Endometrial microvascular endothelial cells (primary cell): Measurements from ENCODE around the gene CSF1. TPM values are rescaled to one million over a fixed set of nuclear protein-coding genes. Genes with fewer than 3 reads are reported as not detected.

Experiments used
- in situ Hi-C: cut with HindIII; loops from 2 replicates; pipeline ENCODE4 v1.10.0; 2017; ENCODE audit warnings: low sequenced_read_pairs, low pct_unique_long_range_greater_than_20kb; ENCODE audit errors: inconsistent ontology term
- total RNA-seq: library from RNA; depleted of rRNA; stranded (reverse); fragments of >200 nt; gene quantifications from one replicate; pipeline ENCODE4 v1.2.3, GENCODE V29; 2015; ENCODE audit errors: inconsistent ontology term

Gene CSF1
- total RNA-seq, 1 donor from 2014 or later, result 8.9 TPM

DNA sequence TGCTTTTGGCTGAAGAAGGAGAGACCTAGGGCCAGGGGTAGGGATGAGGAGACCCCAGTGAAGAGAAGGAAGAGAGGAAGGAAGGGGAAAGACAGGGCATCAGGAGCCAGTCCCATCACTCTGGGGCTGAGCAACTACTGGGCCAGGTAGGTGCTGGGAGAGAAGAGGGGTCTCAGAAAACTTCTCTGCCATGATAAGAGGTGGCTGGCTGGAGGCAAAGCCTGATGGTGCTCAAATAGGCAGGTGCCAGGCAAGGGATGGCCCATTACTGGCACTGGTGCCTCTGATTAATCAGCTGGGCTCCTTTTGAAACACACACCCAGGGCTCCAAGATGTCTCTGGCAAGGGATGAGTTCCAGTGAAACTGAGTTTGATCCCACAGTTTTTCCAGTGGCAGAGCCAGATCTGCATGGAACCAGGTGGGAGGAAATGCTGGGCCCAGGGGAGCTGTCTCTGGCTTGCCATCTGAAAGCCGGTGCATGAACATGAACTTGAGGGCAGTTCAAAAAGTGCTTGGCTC lies 2.8 kb downstream of the CSF1 start:
- in situ Hi-C loops, result loop anchor here (25.0 kb wide), 1 partner anchor 126 kb away; no protein-coding TSS in a partner anchor

DNA sequence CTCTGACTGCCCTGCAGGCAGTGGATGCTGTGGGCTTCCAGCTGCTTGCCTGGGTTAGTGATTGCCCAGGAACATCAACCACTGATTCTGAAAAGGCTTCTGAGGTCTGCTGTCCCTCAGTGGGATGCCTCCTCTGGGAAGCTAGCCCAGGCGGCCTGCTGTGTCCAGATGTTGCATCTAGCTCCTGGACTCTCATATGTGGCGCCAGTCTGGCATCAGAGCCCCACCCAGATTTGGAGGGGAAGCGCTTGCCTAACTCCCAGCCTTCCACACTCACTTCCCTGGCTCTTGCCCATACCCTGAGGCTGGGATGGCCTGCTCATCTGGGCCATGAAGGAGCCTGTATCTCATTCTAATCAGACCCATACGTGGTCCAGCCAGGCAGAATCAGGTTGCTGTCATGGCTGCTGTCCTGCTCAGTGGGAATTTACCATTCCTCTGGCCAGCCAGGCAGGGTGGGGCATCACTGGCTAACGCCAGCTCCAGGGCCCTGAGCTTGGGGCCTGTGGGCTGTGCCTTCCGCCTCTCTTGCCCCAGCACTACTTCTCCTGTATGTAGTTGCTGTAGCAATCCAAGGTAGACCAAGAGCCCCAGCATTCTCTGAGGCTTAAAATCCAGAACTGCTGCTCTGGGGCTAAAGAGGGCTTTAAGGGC lies 4.1 kb downstream of the CSF1 start:
- in situ Hi-C loops, result loop anchor here (25.0 kb wide), 1 partner anchor 127 kb away; no protein-coding TSS in a partner anchor

- in situ Hi-C loops, result loop anchor here (25.0 kb wide), 1 partner anchor 130 kb away; no protein-coding TSS in a partner anchor
These were observed 6.6 kb downstream of the CSF1 start for GRCh38 chr1:109917051-109917767.

GRCh38 chr1:109917768-109918606 lies 7.3 kb downstream of the CSF1 start:
- in situ Hi-C loops, result loop anchor here (25.0 kb wide), 1 partner anchor 131 kb away; no protein-coding TSS in a partner anchor

DNA sequence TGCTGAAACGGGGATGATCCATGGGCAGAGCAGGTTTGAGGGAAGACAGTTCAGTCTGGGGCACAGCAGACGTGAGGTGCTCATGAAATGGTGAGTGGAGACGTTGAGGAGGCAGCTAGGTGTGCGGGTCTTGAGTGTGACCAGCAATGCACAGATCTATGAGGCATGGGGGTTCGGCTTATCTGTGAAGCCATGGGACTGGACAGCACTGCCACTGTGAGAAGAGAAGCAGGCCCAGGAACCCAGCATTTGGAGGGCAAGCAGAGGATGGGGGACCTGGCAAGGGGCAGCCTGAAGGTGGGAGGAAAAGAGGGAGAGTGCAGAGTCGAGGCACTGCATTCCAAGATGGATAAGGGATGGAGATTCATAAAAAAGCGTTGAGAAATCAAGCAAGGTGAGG lies 8.0 kb downstream of the CSF1 start:
- in situ Hi-C loops, result loop anchor here (25.0 kb wide), 1 partner anchor 131 kb away; no protein-coding TSS in a partner anchor

DNA sequence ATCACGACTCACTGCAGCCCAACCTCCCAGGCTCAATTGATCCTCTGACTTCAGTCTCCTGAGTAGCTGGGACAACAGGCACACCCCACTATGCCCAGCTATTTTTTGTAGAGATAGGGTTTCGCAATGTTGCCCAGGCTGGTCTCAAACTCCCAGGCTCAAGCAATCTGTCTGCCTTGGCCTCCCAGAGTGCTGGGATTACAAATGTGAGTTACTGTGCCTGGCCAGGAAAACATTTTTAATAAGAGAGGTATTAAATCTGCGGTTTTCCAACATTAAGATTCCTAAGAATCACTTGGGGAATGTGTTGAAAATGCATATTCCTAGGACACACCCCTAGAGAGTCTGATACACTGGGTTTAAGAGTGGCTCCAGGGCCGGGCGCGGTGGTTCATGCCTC lies 8.7 kb downstream of the CSF1 start:
- in situ Hi-C loops, result loop anchor here (25.0 kb wide), 1 partner anchor 132 kb away; no protein-coding TSS in a partner anchor

- in situ Hi-C loops, result loop anchor here (25.0 kb wide), 1 partner anchor 133 kb away; no protein-coding TSS in a partner anchor
These were observed 9.7 kb downstream of the CSF1 start for GRCh38 chr1:109920391-109920790.

DNA sequence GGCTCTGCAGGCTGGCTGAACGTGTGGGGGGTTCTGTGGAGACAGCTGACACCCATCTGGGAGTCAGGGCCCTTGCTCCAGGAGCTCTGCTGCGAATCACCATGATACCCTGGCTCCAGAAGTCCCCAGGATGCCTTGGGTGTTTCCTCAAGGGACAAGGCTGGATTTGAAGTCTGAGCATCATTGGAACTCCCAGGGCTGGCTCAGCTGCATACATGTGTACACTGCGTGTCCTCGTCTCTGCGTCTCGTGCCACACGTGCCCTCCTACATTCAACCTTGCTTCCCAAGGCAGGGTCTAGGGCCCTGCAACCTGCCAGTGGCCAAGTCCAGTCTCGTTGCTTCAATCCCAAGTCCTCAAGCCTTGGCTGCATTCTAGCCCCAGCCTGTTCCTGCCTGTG lies 11.7 kb downstream of the CSF1 start:
- in situ Hi-C loops, result loop anchor here (25.0 kb wide), 1 partner anchor 135 kb away; no protein-coding TSS in a partner anchor

DNA sequence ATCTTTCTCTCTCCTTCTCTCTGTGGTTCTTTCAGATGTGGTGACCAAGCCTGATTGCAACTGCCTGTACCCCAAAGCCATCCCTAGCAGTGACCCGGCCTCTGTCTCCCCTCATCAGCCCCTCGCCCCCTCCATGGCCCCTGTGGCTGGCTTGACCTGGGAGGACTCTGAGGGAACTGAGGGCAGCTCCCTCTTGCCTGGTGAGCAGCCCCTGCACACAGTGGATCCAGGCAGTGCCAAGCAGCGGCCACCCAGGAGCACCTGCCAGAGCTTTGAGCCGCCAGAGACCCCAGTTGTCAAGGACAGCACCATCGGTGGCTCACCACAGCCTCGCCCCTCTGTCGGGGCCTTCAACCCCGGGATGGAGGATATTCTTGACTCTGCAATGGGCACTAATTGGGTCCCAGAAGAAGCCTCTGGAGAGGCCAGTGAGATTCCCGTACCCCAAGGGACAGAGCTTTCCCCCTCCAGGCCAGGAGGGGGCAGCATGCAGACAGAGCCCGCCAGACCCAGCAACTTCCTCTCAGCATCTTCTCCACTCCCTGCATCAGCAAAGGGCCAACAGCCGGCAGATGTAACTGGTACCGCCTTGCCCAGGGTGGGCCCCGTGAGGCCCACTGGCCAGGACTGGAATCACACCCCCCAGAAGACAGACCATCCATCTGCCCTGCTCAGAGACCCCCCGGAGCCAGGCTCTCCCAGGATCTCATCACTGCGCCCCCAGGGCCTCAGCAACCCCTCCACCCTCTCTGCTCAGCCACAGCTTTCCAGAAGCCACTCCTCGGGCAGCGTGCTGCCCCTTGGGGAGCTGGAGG lies 12.7 kb downstream of the CSF1 start:
- in situ Hi-C loops, result loop anchor here (25.0 kb wide), 1 partner anchor 136 kb away; no protein-coding TSS in a partner anchor

DNA sequence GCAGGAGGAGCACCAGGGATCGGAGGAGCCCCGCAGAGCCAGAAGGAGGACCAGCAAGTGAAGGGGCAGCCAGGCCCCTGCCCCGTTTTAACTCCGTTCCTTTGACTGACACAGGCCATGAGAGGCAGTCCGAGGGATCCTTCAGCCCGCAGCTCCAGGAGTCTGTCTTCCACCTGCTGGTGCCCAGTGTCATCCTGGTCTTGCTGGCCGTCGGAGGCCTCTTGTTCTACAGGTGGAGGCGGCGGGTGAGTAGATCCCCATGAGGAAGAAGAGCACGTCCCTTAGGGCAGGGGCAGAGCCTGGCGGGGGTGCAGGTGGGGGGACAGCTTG lies 13.3 kb downstream of the CSF1 start:
- in situ Hi-C loops, result loop anchor here (25.0 kb wide), 1 partner anchor 137 kb away; no protein-coding TSS in a partner anchor

DNA sequence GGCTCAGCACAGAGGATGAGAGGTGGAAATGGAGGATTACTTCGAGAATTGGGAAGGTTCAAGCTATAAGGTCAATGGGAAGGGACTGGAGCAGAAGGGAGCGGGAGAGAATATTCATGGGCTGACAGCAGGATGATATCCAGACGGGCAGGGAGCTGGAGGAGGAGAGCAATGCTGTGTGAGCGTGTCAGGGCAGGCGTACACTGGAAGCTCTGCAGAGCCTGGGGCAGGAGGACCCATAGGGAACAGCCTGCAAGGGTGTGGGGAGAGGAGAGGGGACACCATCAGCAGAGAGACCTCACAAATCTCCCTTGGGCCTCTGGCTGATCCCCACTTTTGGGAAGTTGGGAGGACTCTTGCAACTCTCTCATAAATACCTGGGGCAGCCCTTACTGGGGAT lies 13.7 kb downstream of the CSF1 start:
- in situ Hi-C loops, result loop anchor here (25.0 kb wide), 1 partner anchor 137 kb away; no protein-coding TSS in a partner anchor

- in situ Hi-C loops, result no loop called here
These were observed 14.7 kb downstream of the CSF1 start for GRCh38 chr1:109925159-109925990.

GRCh38 chr1:109926662-109927300 lies 16.1 kb downstream of the CSF1 start:
- in situ Hi-C loops, result no loop called here

- in situ Hi-C loops, result no loop called here
These were observed 16.7 kb downstream of the CSF1 start for GRCh38 chr1:109927356-109927755.

DNA sequence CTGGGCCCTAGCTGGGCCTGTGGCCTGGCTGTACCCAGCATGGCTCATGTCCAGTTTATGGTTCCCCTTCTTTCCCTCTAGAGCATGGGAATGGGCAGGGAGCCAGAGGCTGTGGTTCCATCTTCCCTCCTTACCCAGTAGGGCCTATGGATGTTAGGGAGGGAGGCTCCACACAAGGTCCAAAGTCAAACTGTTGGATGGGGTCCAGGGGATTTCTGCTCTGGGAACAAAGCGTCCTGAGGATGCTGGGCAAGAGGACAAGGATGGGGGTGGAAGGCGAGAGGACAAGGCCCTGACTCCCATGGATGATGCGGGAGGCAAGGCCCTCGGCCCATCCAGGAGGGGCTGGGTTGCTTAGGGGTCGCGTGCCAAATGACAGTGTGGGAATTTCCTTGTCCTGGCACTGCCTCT lies 17.3 kb downstream of the CSF1 start:
- in situ Hi-C loops, result no loop called here

- in situ Hi-C loops, result no loop called here
These were observed 18.0 kb downstream of the CSF1 start for GRCh38 chr1:109928591-109929111.

DNA sequence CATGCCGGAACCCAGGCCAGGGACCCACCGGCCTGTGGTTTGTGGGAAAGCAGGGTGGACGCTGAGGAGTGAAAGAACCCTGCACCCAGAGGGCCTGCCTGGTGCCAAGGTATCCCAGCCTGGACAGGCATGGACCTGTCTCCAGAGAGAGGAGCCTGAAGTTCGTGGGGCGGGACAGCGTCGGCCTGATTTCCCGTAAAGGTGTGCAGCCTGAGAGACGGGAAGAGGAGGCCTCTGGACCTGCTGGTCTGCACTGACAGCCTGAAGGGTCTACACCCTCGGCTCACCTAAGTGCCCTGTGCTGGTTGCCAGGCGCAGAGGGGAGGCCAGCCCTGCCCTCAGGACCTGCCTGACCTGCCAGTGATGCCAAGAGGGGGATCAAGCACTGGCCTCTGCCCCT lies 18.5 kb downstream of the CSF1 start:
- in situ Hi-C loops, result no loop called here
